ENCODE results near the gene ALX4. TPM values are rescaled to one million over a fixed set of nuclear protein-coding genes. Genes with fewer than 3 reads are reported as not detected.

ALX4 gene
- total RNA-seq, 1 experiment from 2014 or later, result not detected

- Mint-ChIP-seq H3K4me1 (ENCODE audit: insufficient read depth, unreplicated experiment) (no peaks in the 10 kb centered on the region), H3K27me3 (ENCODE audit: insufficient read depth, unreplicated experiment) (peaks cover 95% of the 10 kb centered on the region), H3K9me3 (ENCODE audit: unreplicated experiment) (no peaks in the 10 kb centered on the region), H3K36me3 (ENCODE audit: insufficient read depth, unreplicated experiment) (no peaks in the 10 kb centered on the region), H3K27ac (ENCODE audit: low read depth, unreplicated experiment) (no peak overlapping the region), H3K4me3 (ENCODE audit: unreplicated experiment) (no peak overlapping the region)
- POLR2A ChIA-PET, result interaction anchor here (0.6 kb wide), 1 partner anchor 19 kb away, joined by 5 read pairs; no protein-coding TSS in a partner anchor
- CTCF ChIA-PET, result no interaction called here
- no peak for DNase-seq (ENCODE audit: unreplicated experiment)
- intact Hi-C loops (cut with micrococcal nuclease), result no loop called here
- no TSS peak for BruUV-seq (replicated peaks)
- TF ChIP-seq CTCF (IDR thresholded peaks at IDR 0.05; ENCODE audit: unreplicated experiment), result no peak
Measured at GRCh38 chr11:44320289-44320973, 10.5 kb upstream of the ALX4 start.

- no peak for DNase-seq (ENCODE audit: unreplicated experiment)
- H3K36me3 Mint-ChIP-seq (ENCODE audit: insufficient read depth, unreplicated experiment), result no peaks in the 10 kb centered on the region
- no peaks in the 10 kb centered on the region for H3K4me1 Mint-ChIP-seq (ENCODE audit: insufficient read depth, unreplicated experiment)
- CTCF ChIA-PET, result no interaction called here
- POLR2A ChIA-PET, result interaction anchor here (0.6 kb wide), 1 partner anchor 18 kb away, joined by 5 read pairs; no protein-coding TSS in a partner anchor
- H3K27me3 Mint-ChIP-seq (ENCODE audit: insufficient read depth, unreplicated experiment), result peaks cover 95% of the 10 kb centered on the region
- BruUV-seq (replicated peaks), result no TSS peak
- intact Hi-C loops (cut with micrococcal nuclease), result no loop called here
- no peaks in the 10 kb centered on the region for H3K9me3 Mint-ChIP-seq (ENCODE audit: unreplicated experiment)
- no peak overlapping the region for H3K4me3 Mint-ChIP-seq (ENCODE audit: unreplicated experiment)
- TF ChIP-seq CTCF (IDR thresholded peaks at IDR 0.05; ENCODE audit: unreplicated experiment), result no peak
- no peak overlapping the region for H3K27ac Mint-ChIP-seq (ENCODE audit: low read depth, unreplicated experiment)
Measured at GRCh38 chr11:44319552-44320288, 9.8 kb upstream of the ALX4 start.

- TF ChIP-seq CTCF (IDR thresholded peaks at IDR 0.05; ENCODE audit: unreplicated experiment), result no peak
- Mint-ChIP-seq H3K36me3 (ENCODE audit: insufficient read depth, unreplicated experiment) (no peaks in the 10 kb centered on the region), H3K27ac (ENCODE audit: low read depth, unreplicated experiment) (no peak overlapping the region), H3K27me3 (ENCODE audit: insufficient read depth, unreplicated experiment) (peaks cover 95% of the 10 kb centered on the region), H3K9me3 (ENCODE audit: unreplicated experiment) (no peaks in the 10 kb centered on the region), H3K4me1 (ENCODE audit: insufficient read depth, unreplicated experiment) (no peaks in the 10 kb centered on the region), H3K4me3 (ENCODE audit: unreplicated experiment) (no peak overlapping the region)
- ChIA-PET POLR2A (no interaction called here), CTCF (no interaction called here)
- BruUV-seq (replicated peaks), result no TSS peak
- intact Hi-C loops (cut with micrococcal nuclease), result no loop called here
- no peak for DNase-seq (ENCODE audit: unreplicated experiment)
Measured at GRCh38 chr11:44319170-44319551, 9.2 kb upstream of the ALX4 start.

DNA sequence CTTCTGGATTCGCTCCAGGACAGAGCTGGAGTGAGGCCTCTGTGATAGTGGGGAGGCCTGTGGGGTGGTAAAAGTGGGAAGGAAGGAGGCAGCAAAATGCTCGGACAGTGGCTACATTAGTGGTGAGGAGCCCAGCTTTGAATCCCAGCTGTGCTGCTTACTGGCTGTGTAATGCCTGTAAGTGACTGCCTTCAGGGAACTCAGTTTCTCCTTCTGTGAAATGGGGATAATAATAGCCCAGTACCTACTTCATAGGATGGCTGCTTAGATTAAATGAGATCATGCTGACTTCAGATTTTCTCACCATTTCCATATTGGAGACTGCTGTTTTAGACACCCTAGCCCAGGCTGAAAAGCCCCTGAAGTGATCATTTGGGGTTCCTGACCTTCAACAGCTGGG is 8.4 kb upstream of the ALX4 start:
- intact Hi-C loops (cut with micrococcal nuclease), result no loop called here
- no TSS peak for BruUV-seq (replicated peaks)
- Mint-ChIP-seq H3K9me3 (ENCODE audit: unreplicated experiment) (no peaks in the 10 kb centered on the region), H3K4me1 (ENCODE audit: insufficient read depth, unreplicated experiment) (no peaks in the 10 kb centered on the region), H3K4me3 (ENCODE audit: unreplicated experiment) (no peak overlapping the region), H3K27me3 (ENCODE audit: insufficient read depth, unreplicated experiment) (peaks cover 95% of the 10 kb centered on the region), H3K36me3 (ENCODE audit: insufficient read depth, unreplicated experiment) (no peaks in the 10 kb centered on the region), H3K27ac (ENCODE audit: low read depth, unreplicated experiment) (no peak overlapping the region)
- POLR2A ChIA-PET, result no interaction called here
- DNase-seq (ENCODE audit: unreplicated experiment), result no peak
- TF ChIP-seq CTCF (IDR thresholded peaks at IDR 0.05; ENCODE audit: unreplicated experiment), result no peak
- CTCF ChIA-PET, result interaction anchor here (0.6 kb wide), 1 partner anchor 31 kb away, joined by 3 read pairs; no protein-coding TSS in a partner anchor

All from MCF 10A (cell line).